ENCODE results near the gene CALM3.
A peak's percentile ranks its signal among the peaks of the same experiment; 100 is the strongest.
"Not testable (repeated sequence)": the region's sequence is repeated elsewhere in the genome, so short reads cannot be mapped to it uniquely, and the experiment has no call there.

The CALM3 gene

GRCh38 chr19:46601318-46602224, at the start of gene CALM3:
TSS of gene CALM3 (plus strand) at chr19:46601330. CDS start at chr19:46601435, 105 bp downstream.
- no peak for DNase-seq (ENCODE audit: low read depth)
- H3K4me3 ChIP-seq (replicated peaks; ENCODE audit: low read depth, low read length) = peak within 1 kb of the TSS; percentile 87
- TF ChIP-seq CTCF (IDR thresholded peaks at IDR 0.05; ENCODE audit: low read length, missing control alignments) = no peak

- no peak for TF ChIP-seq CTCF (IDR thresholded peaks at IDR 0.05; ENCODE audit: low read length, missing control alignments)
- H3K4me3 ChIP-seq (replicated peaks; ENCODE audit: low read depth, low read length) = no peak overlapping the region
- DNase-seq (ENCODE audit: low read depth) = no peak
Measured at GRCh38 chr19:46552891-46553290, 48.2 kb upstream of the CALM3 start.

GRCh38 chr19:46554161-46554560, 47.0 kb upstream of the CALM3 start:
- DNase-seq (ENCODE audit: low read depth) = no peak
- no peak overlapping the region for H3K4me3 ChIP-seq (replicated peaks; ENCODE audit: low read depth, low read length)
- TF ChIP-seq CTCF (IDR thresholded peaks at IDR 0.05; ENCODE audit: low read length, missing control alignments) = no peak

- H3K4me3 ChIP-seq (replicated peaks; ENCODE audit: low read depth, low read length) = no peak overlapping the region
- DNase-seq (ENCODE audit: low read depth) = no peak
- no peak for TF ChIP-seq CTCF (IDR thresholded peaks at IDR 0.05; ENCODE audit: low read length, missing control alignments)
Measured at GRCh38 chr19:46555628-46556280, 45.4 kb upstream of the CALM3 start.

GRCh38 chr19:46556471-46556870, 44.7 kb upstream of the CALM3 start:
- not testable (repeated sequence) for H3K4me3 ChIP-seq (replicated peaks; ENCODE audit: low read depth, low read length); DNase-seq (ENCODE audit: low read depth)

- H3K4me3 ChIP-seq (replicated peaks; ENCODE audit: low read depth, low read length) = no peak overlapping the region
- DNase-seq (ENCODE audit: low read depth) = no peak
- no peak for TF ChIP-seq CTCF (IDR thresholded peaks at IDR 0.05; ENCODE audit: low read length, missing control alignments)
Measured at GRCh38 chr19:46559203-46559602, 41.9 kb upstream of the CALM3 start.

- not testable (repeated sequence) for H3K4me3 ChIP-seq (replicated peaks; ENCODE audit: low read depth, low read length); DNase-seq (ENCODE audit: low read depth)
Measured at GRCh38 chr19:46559675-46560074, 41.5 kb upstream of the CALM3 start.

GRCh38 chr19:46564701-46565100, 36.4 kb upstream of the CALM3 start:
- TF ChIP-seq CTCF (IDR thresholded peaks at IDR 0.05; ENCODE audit: low read length, missing control alignments) = no peak
- DNase-seq (ENCODE audit: low read depth) = no peak
- no peak overlapping the region for H3K4me3 ChIP-seq (replicated peaks; ENCODE audit: low read depth, low read length)

Measured in fibroblast of pulmonary artery (primary cell).